Activated CD4-positive, alpha-beta T cell treated with anti-CD3 and anti-CD28 coated beads, Interleukin-2, amount 50 U/mL, for 1 hour (primary cell): ENCODE measurements around the gene HYLS1.
"Not testable (repeated sequence)": the region's sequence is repeated elsewhere in the genome, so short reads cannot be mapped to it uniquely, and the experiment has no call there.

Source experiments
- DNase-seq: peaks from one replicate; pipeline ENCODE4 v3.0.0-alpha.2; 2020

HYLS1 gene

GRCh38 chr11:125903711-125904659 lies 16.5 kb downstream of the HYLS1 start, which contains the start of gene DDX25:
DDX25 (plus strand) TSS chr11:125904508; CDS start chr11:125904518, 10 bp downstream.
- no peak for DNase-seq

GRCh38 chr11:125904678-125905077 lies 17.2 kb downstream of the HYLS1 start:
- DNase-seq, result no peak

DNA sequence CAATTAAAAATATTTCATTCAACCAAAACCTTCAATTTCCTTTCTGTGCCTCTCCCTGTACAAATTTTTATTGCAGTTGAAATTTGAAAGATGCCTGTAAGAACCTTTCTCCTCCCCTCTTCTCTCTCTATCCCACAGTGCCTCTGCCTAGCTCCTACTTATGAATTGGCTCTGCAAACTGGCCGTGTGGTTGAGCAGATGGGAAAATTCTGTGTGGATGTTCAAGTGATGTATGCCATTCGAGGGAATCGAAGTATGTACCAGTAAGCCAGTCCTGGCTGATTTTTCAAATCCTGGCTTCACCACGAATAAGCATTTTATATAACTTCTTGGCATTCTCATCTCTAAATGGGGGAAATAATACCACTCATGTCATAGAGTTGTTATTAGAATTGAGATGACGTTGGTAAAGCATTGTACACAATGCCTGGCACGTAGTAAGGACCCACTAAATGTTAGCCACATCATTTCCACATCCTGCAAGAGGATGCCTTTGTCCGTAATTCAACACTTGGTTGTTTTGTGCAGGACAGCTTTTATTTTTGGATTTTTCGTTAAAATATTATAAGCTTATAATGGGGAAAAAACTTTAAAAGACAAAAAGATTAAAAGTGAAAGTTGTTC lies 22.9 kb downstream of the HYLS1 start:
- no peak for DNase-seq

DNA sequence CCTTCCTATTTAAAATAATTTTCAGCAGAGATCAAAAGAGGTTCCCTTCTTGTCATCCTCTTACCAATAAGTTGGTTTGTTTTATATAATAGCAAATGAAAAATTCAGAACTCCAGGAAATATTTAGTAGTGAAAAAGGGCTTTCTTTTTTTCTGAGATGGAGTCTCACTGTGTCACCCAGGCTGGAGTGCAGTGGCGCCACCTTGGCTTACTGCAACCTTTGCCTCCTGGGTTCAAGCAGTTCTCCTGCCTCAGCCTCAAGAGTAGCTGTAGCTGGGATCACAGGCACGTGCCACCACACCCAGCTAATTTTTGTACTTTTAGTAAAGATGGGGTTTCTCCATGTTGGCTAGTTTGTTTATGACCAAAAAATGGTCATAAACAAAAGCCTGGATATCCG lies 27.1 kb downstream of the HYLS1 start:
- not testable (repeated sequence) for DNase-seq

- no peak for DNase-seq
These were observed 29.3 kb downstream of the HYLS1 start for GRCh38 chr11:125916683-125917347.

GRCh38 chr11:125918140-125918840 lies 30.8 kb downstream of the HYLS1 start:
- no peak for DNase-seq

DNA sequence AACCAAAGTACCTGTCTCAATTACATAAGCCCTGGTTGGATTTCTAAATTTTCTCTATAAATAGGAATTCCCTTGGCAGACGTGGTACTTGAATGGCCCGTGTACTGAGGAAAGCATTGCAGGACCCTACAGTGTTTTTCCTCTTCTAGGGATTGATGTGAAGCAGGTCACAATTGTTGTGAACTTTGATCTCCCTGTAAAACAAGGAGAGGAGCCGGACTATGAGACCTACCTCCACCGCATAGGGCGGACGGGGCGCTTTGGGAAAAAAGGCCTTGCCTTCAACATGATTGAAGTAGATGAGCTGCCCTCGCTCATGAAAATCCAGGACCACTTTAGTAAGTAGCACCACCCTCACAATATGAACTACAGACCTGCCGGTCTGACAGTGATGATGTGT lies 33.6 kb downstream of the HYLS1 start:
- DNase-seq, result no peak

- DNase-seq, result no peak
These were observed 34.7 kb downstream of the HYLS1 start for GRCh38 chr11:125922156-125922555.

DNA sequence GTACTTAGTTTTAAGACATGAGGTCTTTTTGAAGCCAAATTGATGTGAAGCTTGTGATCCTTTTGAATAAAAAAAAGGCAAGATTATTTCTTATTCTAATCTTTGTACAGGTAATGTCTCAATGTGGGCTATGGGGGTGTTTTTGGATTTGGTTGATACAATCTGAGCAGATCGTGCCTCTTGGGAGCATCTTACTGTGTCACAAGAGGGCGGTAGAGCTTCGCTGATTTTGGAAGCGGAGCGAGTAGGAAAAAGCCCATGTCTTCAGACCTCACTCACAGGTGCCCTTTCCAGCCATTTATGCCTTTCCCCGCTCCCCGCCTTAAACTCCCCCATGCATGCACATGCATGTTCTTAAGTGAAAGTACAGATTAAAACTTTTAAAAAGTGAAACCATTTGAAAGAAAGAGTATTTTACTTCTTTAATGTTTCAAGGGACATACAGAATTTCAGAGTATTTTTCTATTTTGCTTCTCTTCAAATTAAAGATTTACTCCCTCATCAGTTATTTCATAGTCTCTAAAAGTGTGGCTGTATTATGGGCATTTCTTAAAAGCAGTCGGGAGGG lies 35.6 kb downstream of the HYLS1 start:
- peak; percentile 50 for DNase-seq

GRCh38 chr11:125923633-125924032 lies 36.2 kb downstream of the HYLS1 start:
- no peak for DNase-seq

GRCh38 chr11:125924384-125925007 lies 37.0 kb downstream of the HYLS1 start:
- no peak for DNase-seq

DNA sequence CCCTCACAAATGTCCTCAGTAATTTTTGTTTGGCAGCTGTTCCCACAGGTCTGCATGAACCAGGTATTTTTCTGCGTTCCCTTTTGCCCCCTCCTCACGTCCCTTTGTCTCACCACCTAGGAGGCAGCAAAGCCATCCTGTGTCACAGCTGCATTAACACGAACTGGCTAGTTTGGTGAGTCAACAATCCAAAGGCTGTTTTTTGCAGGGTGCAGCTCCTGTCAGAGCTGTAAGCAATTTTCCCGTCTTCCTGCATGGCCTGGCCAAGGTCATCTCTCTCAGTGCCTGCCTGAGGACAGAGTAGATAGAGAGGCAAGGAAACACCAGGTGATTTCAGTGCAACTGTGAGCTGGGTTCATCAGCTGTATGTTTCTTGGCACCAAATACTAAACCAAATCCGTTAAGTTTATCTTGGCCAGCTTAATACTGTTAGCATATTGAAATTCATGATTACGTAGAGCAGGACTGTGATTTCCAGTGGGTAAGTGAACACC lies 37.8 kb downstream of the HYLS1 start:
- DNase-seq, result no peak

DNA sequence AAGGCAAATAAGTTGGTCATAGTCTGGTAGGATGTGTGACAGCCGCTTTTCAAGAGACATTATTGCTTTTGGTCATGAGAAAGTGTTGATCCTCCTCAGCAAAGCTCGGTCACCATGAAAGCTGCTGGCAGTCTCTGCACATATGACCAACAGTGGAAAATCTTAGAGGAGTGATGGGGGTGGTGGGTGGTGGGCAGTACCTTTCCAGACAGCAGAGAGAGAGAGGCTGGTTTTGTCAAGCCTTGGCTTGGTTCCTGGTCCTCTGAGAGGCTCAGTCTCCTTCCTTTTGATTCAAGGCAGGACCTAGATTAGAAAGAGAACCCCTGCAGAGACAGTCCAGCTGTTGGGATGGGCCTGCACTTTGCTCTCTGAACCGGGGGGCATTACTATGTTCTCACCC lies 38.3 kb downstream of the HYLS1 start:
- DNase-seq, result no peak

- DNase-seq, result no peak
These were observed 39.2 kb downstream of the HYLS1 start for GRCh38 chr11:125926682-125927081.

GRCh38 chr11:125929445-125930075 lies 42.1 kb downstream of the HYLS1 start:
- DNase-seq, result no peak

GRCh38 chr11:125930076-125930450 lies 42.6 kb downstream of the HYLS1 start:
- no peak for DNase-seq

DNA sequence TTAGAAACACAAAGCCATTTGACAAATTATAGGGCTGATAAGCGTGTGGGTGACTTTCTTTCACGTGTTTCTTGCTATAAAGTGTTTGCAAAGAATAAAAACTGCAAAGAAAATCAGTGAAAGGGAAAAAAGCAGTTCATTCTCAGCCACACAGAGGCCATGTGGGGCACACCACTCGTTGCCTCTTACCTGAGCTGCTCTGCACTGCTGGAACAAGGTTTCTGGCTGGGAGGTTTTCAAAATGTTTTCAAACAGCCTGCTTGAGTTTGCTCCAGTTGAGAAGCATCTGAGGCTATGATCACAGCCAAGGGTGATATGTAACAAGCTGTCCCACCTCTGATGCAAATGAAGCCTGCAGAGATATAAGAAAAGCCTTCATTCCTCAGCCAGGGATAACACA lies 43.6 kb downstream of the HYLS1 start:
- no peak for DNase-seq

GRCh38 chr11:125931668-125932067 lies 44.2 kb downstream of the HYLS1 start:
- DNase-seq, result no peak

GRCh38 chr11:125932301-125932700 lies 44.8 kb downstream of the HYLS1 start:
- DNase-seq, result no peak

DNA sequence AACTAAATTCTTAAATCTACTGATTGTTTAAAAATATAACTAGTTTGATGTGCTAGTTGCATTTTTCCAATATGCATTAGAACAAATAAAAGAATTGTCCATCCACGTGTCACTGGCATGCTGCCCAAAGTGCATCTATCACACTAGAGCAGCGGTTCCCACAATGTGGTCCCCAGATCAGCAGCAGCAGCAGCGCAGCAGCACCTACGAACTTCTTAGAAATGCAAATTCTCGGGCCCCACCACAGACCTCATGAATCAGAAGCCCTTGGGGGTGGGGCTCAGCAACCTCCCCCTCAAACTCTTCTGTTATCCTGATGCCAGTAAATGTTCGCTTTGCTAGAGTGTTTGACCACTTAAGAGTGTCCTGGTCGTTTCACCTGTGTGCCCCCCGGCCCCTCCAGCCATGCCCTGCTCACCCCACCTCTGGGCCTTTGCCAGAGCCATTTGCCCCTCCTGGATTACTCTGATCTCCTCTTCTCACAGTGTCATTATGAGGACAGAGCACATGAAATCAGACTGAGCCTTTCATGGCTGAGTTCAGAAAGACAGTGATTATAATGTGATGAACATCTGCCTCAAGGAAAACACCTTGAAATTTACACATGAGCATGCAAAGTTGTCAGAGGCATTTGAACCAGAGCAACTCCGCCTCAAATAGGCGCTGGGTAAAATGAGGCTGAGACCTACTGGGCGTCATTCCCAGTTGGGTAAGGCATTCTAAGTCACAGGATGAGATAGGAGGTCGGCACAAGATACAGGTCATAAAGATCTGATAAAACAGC lies 45.8 kb downstream of the HYLS1 start:
- no peak for DNase-seq

DNA sequence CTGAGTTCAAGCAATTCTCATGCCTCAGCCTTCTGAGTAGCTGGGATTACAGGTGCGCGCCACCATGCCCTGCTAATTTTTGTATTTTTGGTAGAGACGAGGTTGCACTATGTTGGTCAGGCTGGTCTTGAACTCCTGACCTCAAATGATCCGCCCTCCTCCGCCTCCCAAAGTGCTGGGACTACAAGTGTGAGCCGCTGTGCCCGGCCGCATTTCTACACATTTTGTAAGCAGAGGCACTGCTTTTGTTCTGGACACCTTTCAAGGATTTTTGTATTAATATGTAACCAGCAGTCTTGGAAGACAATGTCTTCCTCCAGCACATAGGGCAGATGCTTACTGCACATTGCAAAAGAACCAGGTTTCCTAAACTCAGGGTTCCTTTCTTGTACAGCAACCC lies 47.0 kb downstream of the HYLS1 start:
- DNase-seq, result no peak
